HEK293 (cell line): ENCODE measurements around the gene ZNF607.

Experiments
- GLIS2 ChIP-seq: fragments of 450-650 bp; formaldehyde crosslinking; IDR thresholded peaks from 2 replicates; pipeline ENCODE4 v1.5.1; 2016; ENCODE audit warnings: missing biosample characterization, missing genetic modification characterization
- HOXD13 ChIP-seq: sonication (generic); formaldehyde crosslinking; IDR thresholded peaks from 2 replicates; pipeline ENCODE4 v1.8.0; 2022; ENCODE audit warnings: missing genetic modification reagents, borderline replicate concordance
- SCRT2 ChIP-seq: fragments of 450-650 bp; formaldehyde crosslinking; IDR thresholded peaks from 2 replicates; pipeline ENCODE4 v1.5.1; 2016; ENCODE audit warnings: missing biosample characterization, missing genetic modification characterization
- SP3 ChIP-seq: fragments of 450-650 bp; formaldehyde crosslinking; IDR thresholded peaks from 2 replicates; pipeline ENCODE4 v1.5.1; 2016; ENCODE audit warnings: missing biosample characterization, missing genetic modification characterization
- SP7 ChIP-seq: fragments of 450-650 bp; formaldehyde crosslinking; IDR thresholded peaks from 2 replicates; pipeline ENCODE4 v1.5.1; 2016; ENCODE audit warnings: missing biosample characterization, missing genetic modification characterization
- ZBTB20 ChIP-seq: fragments of 450-650 bp; formaldehyde crosslinking; IDR thresholded peaks from 2 replicates; pipeline ENCODE4 v1.5.1; 2016; ENCODE audit warnings: missing biosample characterization, missing genetic modification characterization
- ZBTB48 ChIP-seq: fragments of 450-650 bp; formaldehyde crosslinking; IDR thresholded peaks from 2 replicates; pipeline ENCODE4 v1.5.1; 2016; ENCODE audit warnings: missing biosample characterization, missing genetic modification characterization
- ZIC2 ChIP-seq: fragments of 450-650 bp; formaldehyde crosslinking; IDR thresholded peaks from 2 replicates; pipeline ENCODE4 v1.5.1; 2016; ENCODE audit warnings: missing biosample characterization, missing genetic modification characterization
- ZNF19 ChIP-seq: fragments of 450-650 bp; formaldehyde crosslinking; IDR thresholded peaks from 2 replicates; pipeline ENCODE4; 2016; ENCODE audit warnings: missing biosample characterization, missing genetic modification characterization, low read depth
- ZNF223 ChIP-seq: fragments of 450-650 bp; formaldehyde crosslinking; IDR thresholded peaks from 2 replicates; pipeline ENCODE4 v1.5.1; 2016; ENCODE audit warnings: missing biosample characterization, missing genetic modification characterization
- ZNF302 ChIP-seq: fragments of 450-650 bp; formaldehyde crosslinking; IDR thresholded peaks from 2 replicates; pipeline ENCODE4 v1.5.1; 2016; ENCODE audit warnings: missing biosample characterization, missing genetic modification characterization, low read depth
- ZNF335 ChIP-seq: fragments of 450-650 bp; formaldehyde crosslinking; conservative IDR thresholded peaks from 2 replicates; pipeline ENCODE4 v1.5.1; 2016; ENCODE audit warnings: missing biosample characterization, missing genetic modification characterization
- ZNF350 ChIP-seq: fragments of 450-650 bp; formaldehyde crosslinking; IDR thresholded peaks from 2 replicates; pipeline ENCODE4 v1.5.0; 2017; ENCODE audit warnings: missing biosample characterization, mild to moderate bottlenecking, missing genetic modification characterization
- ZNF473 ChIP-seq: fragments of 450-650 bp; formaldehyde crosslinking; IDR thresholded peaks from 2 replicates; pipeline ENCODE4 v1.5.1; 2017; ENCODE audit warnings: missing biosample characterization, missing genetic modification characterization
- ZNF623 ChIP-seq: fragments of 450-650 bp; formaldehyde crosslinking; IDR thresholded peaks from 2 replicates; pipeline ENCODE4 v1.5.1; 2016; ENCODE audit warnings: missing biosample characterization, missing genetic modification characterization
- ZNF670 ChIP-seq: fragments of 450-650 bp; formaldehyde crosslinking; IDR thresholded peaks from 2 replicates; pipeline ENCODE4 v1.5.1; 2016; ENCODE audit warnings: missing biosample characterization, missing genetic modification characterization, low read depth
- TF ChIP-seq, protein P1 (sequence below): fragments of 450-650 bp; formaldehyde crosslinking; IDR thresholded peaks from 2 replicates; pipeline ENCODE4 v1.5.1; 2016; ENCODE audit warnings: missing biosample characterization, missing genetic modification characterization
- TF ChIP-seq, protein P2 (sequence below): fragments of 450-650 bp; formaldehyde crosslinking; IDR thresholded peaks from 2 replicates; pipeline ENCODE4 v1.5.1; 2016; ENCODE audit warnings: missing biosample characterization, missing genetic modification characterization
- TF ChIP-seq, protein P3 (sequence below): fragments of 450-650 bp; formaldehyde crosslinking; conservative IDR thresholded peaks from 2 replicates; pipeline ENCODE4 v1.5.1; 2016; ENCODE audit warnings: low read depth, missing biosample characterization, missing genetic modification characterization
- TF ChIP-seq, protein P4 (sequence below): fragments of 450-650 bp; formaldehyde crosslinking; conservative IDR thresholded peaks from 2 replicates; pipeline ENCODE4 v1.5.1; 2016; ENCODE audit warnings: low read depth, missing biosample characterization, missing genetic modification characterization
- TF ChIP-seq, protein P5 (sequence below): fragments of 450-650 bp; formaldehyde crosslinking; IDR thresholded peaks from 2 replicates; pipeline ENCODE4 v1.5.1; 2016; ENCODE audit warnings: missing biosample characterization, missing genetic modification characterization
- TF ChIP-seq, protein P6 (sequence below): fragments of 450-650 bp; formaldehyde crosslinking; optimal IDR thresholded peaks from 2 replicates; pipeline ENCODE3; 2016; ENCODE audit warnings: missing biosample characterization, mild to moderate bottlenecking, missing genetic modification characterization

Gene ZNF607

DNA sequence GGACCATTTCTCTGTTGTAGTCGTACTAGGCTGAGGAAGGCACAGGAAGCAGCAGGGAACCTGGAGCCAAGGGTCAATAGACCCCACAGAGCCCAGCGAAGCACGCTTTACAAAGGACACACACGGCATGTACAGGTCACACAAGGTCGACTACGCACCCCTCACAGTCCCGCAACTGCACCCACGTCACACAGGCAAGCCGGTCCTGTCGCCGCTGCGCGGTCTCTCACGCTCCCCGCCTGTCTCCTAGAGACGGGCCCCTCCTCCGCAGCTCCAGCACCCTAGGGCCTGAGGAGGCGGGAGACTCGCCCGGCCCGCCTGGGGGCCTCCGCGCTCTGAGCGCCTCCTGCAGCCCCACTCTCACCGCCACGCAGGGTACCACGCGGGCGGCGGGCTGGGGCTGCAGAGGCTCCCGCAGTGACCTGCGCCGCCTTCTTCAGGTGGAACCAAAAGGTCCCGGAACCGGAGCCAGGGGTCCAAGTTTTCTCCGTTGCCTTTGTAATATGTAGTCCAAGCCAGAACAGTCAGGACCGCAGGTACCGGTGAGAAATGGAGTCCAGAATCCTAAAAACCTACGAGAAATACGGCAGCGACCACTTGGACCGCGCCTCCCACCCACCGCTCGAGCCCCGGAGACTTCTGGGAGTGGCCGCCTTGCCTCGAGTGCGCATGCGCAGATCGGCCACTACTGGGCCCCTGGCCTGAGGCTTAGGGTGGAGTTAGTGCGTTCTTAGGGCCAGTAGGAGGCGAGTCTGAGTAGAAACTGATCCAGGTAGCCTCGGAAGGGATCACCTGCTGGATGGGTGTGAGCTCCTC, at the start of gene ZNF607 (continued):
- TF ChIP-seq, protein P1, sequence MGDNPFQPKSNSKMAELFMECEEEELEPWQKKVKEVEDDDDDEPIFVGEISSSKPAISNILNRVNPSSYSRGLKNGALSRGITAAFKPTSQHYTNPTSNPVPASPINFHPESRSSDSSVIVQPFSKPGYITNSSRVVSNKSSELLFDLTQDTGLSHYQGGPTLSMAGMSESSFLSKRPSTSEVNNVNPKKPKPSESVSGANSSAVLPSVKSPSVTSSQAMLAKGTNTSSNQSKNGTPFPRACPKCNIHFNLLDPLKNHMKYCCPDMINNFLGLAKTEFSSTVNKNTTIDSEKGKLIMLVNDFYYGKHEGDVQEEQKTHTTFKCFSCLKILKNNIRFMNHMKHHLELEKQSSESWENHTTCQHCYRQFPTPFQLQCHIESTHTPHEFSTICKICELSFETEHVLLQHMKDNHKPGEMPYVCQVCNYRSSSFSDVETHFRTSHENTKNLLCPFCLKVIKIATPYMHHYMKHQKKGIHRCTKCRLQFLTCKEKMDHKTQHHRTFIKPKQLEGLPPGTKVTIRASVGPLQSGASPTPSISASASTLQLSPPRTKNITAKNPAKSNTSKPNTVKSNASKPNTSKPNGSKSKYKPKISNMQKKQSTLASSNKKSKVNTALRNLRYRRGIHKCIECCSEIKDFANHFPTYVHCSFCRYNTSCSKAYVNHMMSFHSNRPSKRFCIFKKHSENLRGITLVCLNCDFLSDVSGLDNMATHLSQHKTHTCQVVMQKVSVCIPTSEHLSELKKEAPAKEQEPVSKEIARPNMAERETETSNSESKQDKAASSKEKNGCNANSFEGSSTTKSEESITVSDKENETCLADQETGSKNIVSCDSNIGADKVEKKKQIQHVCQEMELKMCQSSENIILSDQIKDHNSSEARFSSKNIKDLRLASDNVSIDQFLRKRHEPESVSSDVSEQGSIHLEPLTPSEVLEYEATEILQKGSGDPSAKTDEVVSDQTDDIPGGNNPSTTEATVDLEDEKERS, result 0 out of 2 replicates have a peak, but pooled peaks have one; percentile 3
- TF ChIP-seq GLIS2, result peak; percentile 99
- TF ChIP-seq ZNF350 (tag by site-specific recombination), result no peak
- TF ChIP-seq, protein P2, sequence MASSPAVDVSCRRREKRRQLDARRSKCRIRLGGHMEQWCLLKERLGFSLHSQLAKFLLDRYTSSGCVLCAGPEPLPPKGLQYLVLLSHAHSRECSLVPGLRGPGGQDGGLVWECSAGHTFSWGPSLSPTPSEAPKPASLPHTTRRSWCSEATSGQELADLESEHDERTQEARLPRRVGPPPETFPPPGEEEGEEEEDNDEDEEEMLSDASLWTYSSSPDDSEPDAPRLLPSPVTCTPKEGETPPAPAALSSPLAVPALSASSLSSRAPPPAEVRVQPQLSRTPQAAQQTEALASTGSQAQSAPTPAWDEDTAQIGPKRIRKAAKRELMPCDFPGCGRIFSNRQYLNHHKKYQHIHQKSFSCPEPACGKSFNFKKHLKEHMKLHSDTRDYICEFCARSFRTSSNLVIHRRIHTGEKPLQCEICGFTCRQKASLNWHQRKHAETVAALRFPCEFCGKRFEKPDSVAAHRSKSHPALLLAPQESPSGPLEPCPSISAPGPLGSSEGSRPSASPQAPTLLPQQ (tag by site-specific recombination), result peak; percentile 91
- no peak for TF ChIP-seq ZNF473 (tag by site-specific recombination)
- TF ChIP-seq SP3 (tag by site-specific recombination), result peak; percentile 82
- TF ChIP-seq ZNF223 (tag by site-specific recombination), result no peak
- no peak for TF ChIP-seq ZNF670
- TF ChIP-seq ZNF19 (tag by site-specific recombination), result 0 out of 2 replicates have a peak, but pooled peaks have one; percentile 80
- no peak for TF ChIP-seq ZNF302
- TF ChIP-seq ZIC2 (tag by site-specific recombination), result peak; percentile 97
- TF ChIP-seq, protein P3, sequence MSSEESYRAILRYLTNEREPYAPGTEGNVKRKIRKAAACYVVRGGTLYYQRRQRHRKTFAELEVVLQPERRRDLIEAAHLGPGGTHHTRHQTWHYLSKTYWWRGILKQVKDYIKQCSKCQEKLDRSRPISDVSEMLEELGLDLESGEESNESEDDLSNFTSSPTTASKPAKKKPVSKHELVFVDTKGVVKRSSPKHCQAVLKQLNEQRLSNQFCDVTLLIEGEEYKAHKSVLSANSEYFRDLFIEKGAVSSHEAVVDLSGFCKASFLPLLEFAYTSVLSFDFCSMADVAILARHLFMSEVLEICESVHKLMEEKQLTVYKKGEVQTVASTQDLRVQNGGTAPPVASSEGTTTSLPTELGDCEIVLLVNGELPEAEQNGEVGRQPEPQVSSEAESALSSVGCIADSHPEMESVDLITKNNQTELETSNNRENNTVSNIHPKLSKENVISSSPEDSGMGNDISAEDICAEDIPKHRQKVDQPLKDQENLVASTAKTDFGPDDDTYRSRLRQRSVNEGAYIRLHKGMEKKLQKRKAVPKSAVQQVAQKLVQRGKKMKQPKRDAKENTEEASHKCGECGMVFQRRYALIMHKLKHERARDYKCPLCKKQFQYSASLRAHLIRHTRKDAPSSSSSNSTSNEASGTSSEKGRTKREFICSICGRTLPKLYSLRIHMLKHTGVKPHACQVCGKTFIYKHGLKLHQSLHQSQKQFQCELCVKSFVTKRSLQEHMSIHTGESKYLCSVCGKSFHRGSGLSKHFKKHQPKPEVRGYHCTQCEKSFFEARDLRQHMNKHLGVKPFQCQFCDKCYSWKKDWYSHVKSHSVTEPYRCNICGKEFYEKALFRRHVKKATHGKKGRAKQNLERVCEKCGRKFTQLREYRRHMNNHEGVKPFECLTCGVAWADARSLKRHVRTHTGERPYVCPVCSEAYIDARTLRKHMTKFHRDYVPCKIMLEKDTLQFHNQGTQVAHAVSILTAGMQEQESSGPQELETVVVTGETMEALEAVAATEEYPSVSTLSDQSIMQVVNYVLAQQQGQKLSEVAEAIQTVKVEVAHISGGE, result peak; percentile 62
- TF ChIP-seq ZBTB48 (tag by site-specific recombination), result peak; percentile 83
- TF ChIP-seq, protein P4, sequence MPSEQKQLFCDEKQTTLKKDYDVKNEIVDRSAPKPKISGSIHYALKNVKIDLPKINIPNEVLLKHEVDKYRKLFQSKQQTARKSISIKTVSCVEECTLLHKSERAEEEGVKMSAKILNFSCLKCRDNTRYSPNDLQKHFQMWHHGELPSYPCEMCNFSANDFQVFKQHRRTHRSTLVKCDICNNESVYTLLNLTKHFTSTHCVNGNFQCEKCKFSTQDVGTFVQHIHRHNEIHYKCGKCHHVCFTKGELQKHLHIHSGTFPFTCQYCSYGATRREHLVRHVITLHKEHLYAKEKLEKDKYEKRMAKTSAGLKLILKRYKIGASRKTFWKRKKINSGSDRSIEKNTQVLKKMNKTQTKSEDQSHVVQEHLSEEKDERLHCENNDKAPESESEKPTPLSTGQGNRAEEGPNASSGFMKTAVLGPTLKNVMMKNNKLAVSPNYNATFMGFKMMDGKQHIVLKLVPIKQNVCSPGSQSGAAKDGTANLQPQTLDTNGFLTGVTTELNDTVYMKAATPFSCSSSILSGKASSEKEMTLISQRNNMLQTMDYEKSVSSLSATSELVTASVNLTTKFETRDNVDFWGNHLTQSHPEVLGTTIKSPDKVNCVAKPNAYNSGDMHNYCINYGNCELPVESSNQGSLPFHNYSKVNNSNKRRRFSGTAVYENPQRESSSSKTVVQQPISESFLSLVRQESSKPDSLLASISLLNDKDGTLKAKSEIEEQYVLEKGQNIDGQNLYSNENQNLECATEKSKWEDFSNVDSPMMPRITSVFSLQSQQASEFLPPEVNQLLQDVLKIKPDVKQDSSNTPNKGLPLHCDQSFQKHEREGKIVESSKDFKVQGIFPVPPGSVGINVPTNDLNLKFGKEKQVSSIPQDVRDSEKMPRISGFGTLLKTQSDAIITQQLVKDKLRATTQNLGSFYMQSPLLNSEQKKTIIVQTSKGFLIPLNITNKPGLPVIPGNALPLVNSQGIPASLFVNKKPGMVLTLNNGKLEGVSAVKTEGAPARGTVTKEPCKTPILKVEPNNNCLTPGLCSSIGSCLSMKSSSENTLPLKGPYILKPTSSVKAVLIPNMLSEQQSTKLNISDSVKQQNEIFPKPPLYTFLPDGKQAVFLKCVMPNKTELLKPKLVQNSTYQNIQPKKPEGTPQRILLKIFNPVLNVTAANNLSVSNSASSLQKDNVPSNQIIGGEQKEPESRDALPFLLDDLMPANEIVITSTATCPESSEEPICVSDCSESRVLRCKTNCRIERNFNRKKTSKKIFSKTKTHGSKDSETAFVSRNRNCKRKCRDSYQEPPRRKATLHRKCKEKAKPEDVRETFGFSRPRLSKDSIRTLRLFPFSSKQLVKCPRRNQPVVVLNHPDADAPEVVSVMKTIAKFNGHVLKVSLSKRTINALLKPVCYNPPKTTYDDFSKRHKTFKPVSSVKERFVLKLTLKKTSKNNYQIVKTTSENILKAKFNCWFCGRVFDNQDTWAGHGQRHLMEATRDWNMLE, result peak; percentile 47
- peak; percentile 99 for TF ChIP-seq ZNF335 (tag by site-specific recombination)
- no peak for TF ChIP-seq HOXD13 (CRISPR knock-in tag)
- peak; percentile 74 for TF ChIP-seq SCRT2 (tag by site-specific recombination)
- TF ChIP-seq SP7 (tag by site-specific recombination), result peak; percentile 81
- TF ChIP-seq ZBTB20 (tag by site-specific recombination), result peak; percentile 68; the same call in 1 of the 2 replicates
- TF ChIP-seq, protein P5, sequence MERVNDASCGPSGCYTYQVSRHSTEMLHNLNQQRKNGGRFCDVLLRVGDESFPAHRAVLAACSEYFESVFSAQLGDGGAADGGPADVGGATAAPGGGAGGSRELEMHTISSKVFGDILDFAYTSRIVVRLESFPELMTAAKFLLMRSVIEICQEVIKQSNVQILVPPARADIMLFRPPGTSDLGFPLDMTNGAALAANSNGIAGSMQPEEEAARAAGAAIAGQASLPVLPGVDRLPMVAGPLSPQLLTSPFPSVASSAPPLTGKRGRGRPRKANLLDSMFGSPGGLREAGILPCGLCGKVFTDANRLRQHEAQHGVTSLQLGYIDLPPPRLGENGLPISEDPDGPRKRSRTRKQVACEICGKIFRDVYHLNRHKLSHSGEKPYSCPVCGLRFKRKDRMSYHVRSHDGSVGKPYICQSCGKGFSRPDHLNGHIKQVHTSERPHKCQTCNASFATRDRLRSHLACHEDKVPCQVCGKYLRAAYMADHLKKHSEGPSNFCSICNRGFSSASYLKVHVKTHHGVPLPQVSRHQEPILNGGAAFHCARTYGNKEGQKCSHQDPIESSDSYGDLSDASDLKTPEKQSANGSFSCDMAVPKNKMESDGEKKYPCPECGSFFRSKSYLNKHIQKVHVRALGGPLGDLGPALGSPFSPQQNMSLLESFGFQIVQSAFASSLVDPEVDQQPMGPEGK (tag by site-specific recombination), result peak; percentile 92
- TF ChIP-seq, protein P6, sequence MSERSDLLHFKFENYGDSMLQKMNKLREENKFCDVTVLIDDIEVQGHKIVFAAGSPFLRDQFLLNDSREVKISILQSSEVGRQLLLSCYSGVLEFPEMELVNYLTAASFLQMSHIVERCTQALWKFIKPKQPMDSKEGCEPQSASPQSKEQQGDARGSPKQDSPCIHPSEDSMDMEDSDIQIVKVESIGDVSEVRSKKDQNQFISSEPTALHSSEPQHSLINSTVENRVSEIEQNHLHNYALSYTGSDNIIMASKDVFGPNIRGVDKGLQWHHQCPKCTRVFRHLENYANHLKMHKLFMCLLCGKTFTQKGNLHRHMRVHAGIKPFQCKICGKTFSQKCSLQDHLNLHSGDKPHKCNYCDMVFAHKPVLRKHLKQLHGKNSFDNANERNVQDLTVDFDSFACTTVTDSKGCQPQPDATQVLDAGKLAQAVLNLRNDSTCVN (tag by site-specific recombination), result peak; percentile 65
- no peak for TF ChIP-seq ZNF623
